ENCODE results near the gene KRTAP9-4.
"Not testable (repeated sequence)": the region's sequence is repeated elsewhere in the genome, so short reads cannot be mapped to it uniquely, and the experiment has no call there.

Gene KRTAP9-4

GRCh38 chr17:41249637-41250240 is at the start of gene KRTAP9-4:
TSS of gene KRTAP9-4 (plus strand) at chr17:41249687. CDS start at chr17:41249721, 34 bp downstream.
- not testable (repeated sequence) for H3K36me3 Mint-ChIP-seq (ENCODE audit: low read depth); H3K4me3 Mint-ChIP-seq; H3K27ac Mint-ChIP-seq; H3K9me3 Mint-ChIP-seq; DNase-seq (ENCODE audit: low spot score); H3K4me1 Mint-ChIP-seq (ENCODE audit: low read depth)
- peaks cover 18% of the 10 kb centered on the region for H3K27me3 Mint-ChIP-seq (ENCODE audit: low read depth)

- Mint-ChIP-seq H3K9me3 (no peaks in the 10 kb centered on the region), H3K27me3 (ENCODE audit: low read depth) (peaks cover 26% of the 10 kb centered on the region), H3K27ac (no peak overlapping the region), H3K4me3 (no peak overlapping the region), H3K4me1 (ENCODE audit: low read depth) (no peaks in the 10 kb centered on the region), H3K36me3 (ENCODE audit: low read depth) (no peaks in the 10 kb centered on the region)
- no peak for DNase-seq (ENCODE audit: low spot score)
Observed at GRCh38 chr17:41211845-41212466, 37.5 kb upstream of the KRTAP9-4 start.

- peaks cover 23% of the 10 kb centered on the region for H3K27me3 Mint-ChIP-seq (ENCODE audit: low read depth)
- no peak overlapping the region for H3K27ac Mint-ChIP-seq
- H3K4me1 Mint-ChIP-seq (ENCODE audit: low read depth), result no peaks in the 10 kb centered on the region
- H3K36me3 Mint-ChIP-seq (ENCODE audit: low read depth), result no peaks in the 10 kb centered on the region
- no peak for DNase-seq (ENCODE audit: low spot score)
- H3K4me3 Mint-ChIP-seq, result no peak overlapping the region
- H3K9me3 Mint-ChIP-seq, result no peaks in the 10 kb centered on the region
Observed at GRCh38 chr17:41212524-41213169, 36.8 kb upstream of the KRTAP9-4 start.

- H3K4me3 Mint-ChIP-seq, result no peak overlapping the region
- no peaks in the 10 kb centered on the region for H3K4me1 Mint-ChIP-seq (ENCODE audit: low read depth)
- no peaks in the 10 kb centered on the region for H3K9me3 Mint-ChIP-seq
- no peak for DNase-seq (ENCODE audit: low spot score)
- peaks cover 5% of the 10 kb centered on the region for H3K27me3 Mint-ChIP-seq (ENCODE audit: low read depth)
- no peak overlapping the region for H3K27ac Mint-ChIP-seq
- no peaks in the 10 kb centered on the region for H3K36me3 Mint-ChIP-seq (ENCODE audit: low read depth)
Observed at GRCh38 chr17:41215681-41216080, 33.8 kb upstream of the KRTAP9-4 start.

GRCh38 chr17:41223821-41224220 is 25.7 kb upstream of the KRTAP9-4 start:
- Mint-ChIP-seq H3K36me3 (ENCODE audit: low read depth) (no peaks in the 10 kb centered on the region), H3K27ac (no peak overlapping the region), H3K4me3 (no peak overlapping the region), H3K9me3 (no peaks in the 10 kb centered on the region), H3K4me1 (ENCODE audit: low read depth) (no peaks in the 10 kb centered on the region), H3K27me3 (ENCODE audit: low read depth) (peaks cover 11% of the 10 kb centered on the region)
- DNase-seq (ENCODE audit: low spot score), result no peak

GRCh38 chr17:41226051-41226450 is 23.4 kb upstream of the KRTAP9-4 start:
- H3K27me3 Mint-ChIP-seq (ENCODE audit: low read depth), result peaks cover 13% of the 10 kb centered on the region
- no peak overlapping the region for H3K4me3 Mint-ChIP-seq
- no peaks in the 10 kb centered on the region for H3K9me3 Mint-ChIP-seq
- H3K27ac Mint-ChIP-seq, result no peak overlapping the region
- H3K36me3 Mint-ChIP-seq (ENCODE audit: low read depth), result no peaks in the 10 kb centered on the region
- no peak for DNase-seq (ENCODE audit: low spot score)
- no peaks in the 10 kb centered on the region for H3K4me1 Mint-ChIP-seq (ENCODE audit: low read depth)

- peaks cover 14% of the 10 kb centered on the region for H3K27me3 Mint-ChIP-seq (ENCODE audit: low read depth)
- not testable (repeated sequence) for H3K27ac Mint-ChIP-seq; H3K4me3 Mint-ChIP-seq; DNase-seq (ENCODE audit: low spot score); H3K4me1 Mint-ChIP-seq (ENCODE audit: low read depth); H3K36me3 Mint-ChIP-seq (ENCODE audit: low read depth); H3K9me3 Mint-ChIP-seq
Observed at GRCh38 chr17:41226598-41227095, 22.8 kb upstream of the KRTAP9-4 start, which contains the start of gene KRTAP9-2. TSS of gene KRTAP9-2 (plus strand) at chr17:41226648. CDS start at chr17:41226655, 7 bp downstream.

GRCh38 chr17:41230094-41230493 is 19.4 kb upstream of the KRTAP9-4 start:
- Mint-ChIP-seq H3K4me1 (ENCODE audit: low read depth) (no peaks in the 10 kb centered on the region), H3K4me3 (no peak overlapping the region), H3K9me3 (no peaks in the 10 kb centered on the region), H3K27ac (no peak overlapping the region), H3K27me3 (ENCODE audit: low read depth) (peaks cover 13% of the 10 kb centered on the region), H3K36me3 (ENCODE audit: low read depth) (no peaks in the 10 kb centered on the region)
- no peak for DNase-seq (ENCODE audit: low spot score)

- Mint-ChIP-seq H3K36me3 (ENCODE audit: low read depth) (no peaks in the 10 kb centered on the region), H3K27ac (no peak overlapping the region), H3K9me3 (no peaks in the 10 kb centered on the region), H3K27me3 (ENCODE audit: low read depth) (peaks cover 16% of the 10 kb centered on the region), H3K4me3 (no peak overlapping the region), H3K4me1 (ENCODE audit: low read depth) (no peaks in the 10 kb centered on the region)
- DNase-seq (ENCODE audit: low spot score), result no peak
Observed at GRCh38 chr17:41231731-41232130, 17.8 kb upstream of the KRTAP9-4 start.

GRCh38 chr17:41232399-41233105 is 16.9 kb upstream of the KRTAP9-4 start, which contains the start of gene KRTAP9-3:
TSS of gene KRTAP9-3 (plus strand) at chr17:41232449. CDS start at chr17:41232502, 53 bp downstream.
- H3K27ac Mint-ChIP-seq; H3K9me3 Mint-ChIP-seq; H3K4me1 Mint-ChIP-seq (ENCODE audit: low read depth); H3K36me3 Mint-ChIP-seq (ENCODE audit: low read depth); DNase-seq (ENCODE audit: low spot score); H3K4me3 Mint-ChIP-seq: not testable (repeated sequence)
- H3K27me3 Mint-ChIP-seq (ENCODE audit: low read depth), result peaks cover 16% of the 10 kb centered on the region

- H3K27me3 Mint-ChIP-seq (ENCODE audit: low read depth); H3K4me1 Mint-ChIP-seq (ENCODE audit: low read depth); DNase-seq (ENCODE audit: low spot score); H3K4me3 Mint-ChIP-seq; H3K27ac Mint-ChIP-seq; H3K9me3 Mint-ChIP-seq; H3K36me3 Mint-ChIP-seq (ENCODE audit: low read depth): not testable (repeated sequence)
Observed at GRCh38 chr17:41237116-41237515, 12.4 kb upstream of the KRTAP9-4 start.

- not testable (repeated sequence) for H3K27ac Mint-ChIP-seq; H3K36me3 Mint-ChIP-seq (ENCODE audit: low read depth); DNase-seq (ENCODE audit: low spot score); H3K27me3 Mint-ChIP-seq (ENCODE audit: low read depth); H3K4me1 Mint-ChIP-seq (ENCODE audit: low read depth); H3K4me3 Mint-ChIP-seq; H3K9me3 Mint-ChIP-seq
Observed at GRCh38 chr17:41237949-41238437, 11.5 kb upstream of the KRTAP9-4 start, which contains the start of gene KRTAP9-8. TSS of gene KRTAP9-8 (plus strand) at chr17:41237999. CDS start at chr17:41238052, 53 bp downstream.

GRCh38 chr17:41246995-41247787 is 2.3 kb upstream of the KRTAP9-4 start:
- H3K36me3 Mint-ChIP-seq (ENCODE audit: low read depth); H3K9me3 Mint-ChIP-seq; H3K4me3 Mint-ChIP-seq; H3K4me1 Mint-ChIP-seq (ENCODE audit: low read depth); DNase-seq (ENCODE audit: low spot score); H3K27ac Mint-ChIP-seq; H3K27me3 Mint-ChIP-seq (ENCODE audit: low read depth): not testable (repeated sequence)

All from T-helper 2 cell treated with Interferon-gamma antibody and Interleukin-4, amounts not matched to agents 5 μg/mL and 100 μg/mL, for 36 hours (primary cell).